ENCODE results near the gene SEMA5A.

Gene SEMA5A

DNA sequence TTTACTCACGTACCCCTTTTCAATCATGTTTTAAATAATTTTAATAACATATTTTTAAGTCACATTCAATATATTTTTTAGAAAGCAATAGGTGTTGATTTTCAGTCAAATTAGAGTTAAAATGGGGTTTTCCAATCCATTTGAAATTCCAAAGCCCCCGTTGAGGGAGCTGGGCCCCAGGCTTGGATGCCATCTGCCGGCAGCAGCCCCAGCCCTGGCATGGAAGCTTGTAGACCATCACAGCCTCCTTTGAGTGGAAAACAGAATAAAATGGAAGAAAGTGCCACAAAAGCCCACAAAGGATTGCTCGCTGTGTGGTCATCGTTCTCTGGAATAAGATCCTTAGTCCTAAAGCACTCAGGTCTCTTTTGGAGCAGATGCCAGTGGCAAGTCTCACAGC is 81.4 kb downstream of the SEMA5A start:
- Histone ChIP-seq H3K27me3 (ENCODE audit: control insufficient read depth in 1 of 2, insufficient read depth in 2 of 2, low read length in 2 of 2) (no peaks in the 10 kb centered on the region), H3K4me1 (ENCODE audit: control insufficient read depth in 1 of 2, insufficient read depth in 2 of 2, low read length in 2 of 2) (no peaks in the 10 kb centered on the region), H3K36me3 (ENCODE audit: control insufficient read depth in 1 of 2, insufficient read depth in 2 of 2, low read length in 2 of 2) (no peaks in the 10 kb centered on the region), H3K9ac (ENCODE audit: low read depth in 1 of 2, low read length in 2 of 2) (no peak overlapping the region), H3K4me3 (ENCODE audit: low read depth in 1 of 2, low read length in 2 of 2) (no peak overlapping the region), H3K27ac (ENCODE audit: low read depth, low read length) (no peak overlapping the region), H3K9me3 (ENCODE audit: control insufficient read depth in 1 of 2, low read length in 2 of 2) (no peaks in the 10 kb centered on the region)

DNA sequence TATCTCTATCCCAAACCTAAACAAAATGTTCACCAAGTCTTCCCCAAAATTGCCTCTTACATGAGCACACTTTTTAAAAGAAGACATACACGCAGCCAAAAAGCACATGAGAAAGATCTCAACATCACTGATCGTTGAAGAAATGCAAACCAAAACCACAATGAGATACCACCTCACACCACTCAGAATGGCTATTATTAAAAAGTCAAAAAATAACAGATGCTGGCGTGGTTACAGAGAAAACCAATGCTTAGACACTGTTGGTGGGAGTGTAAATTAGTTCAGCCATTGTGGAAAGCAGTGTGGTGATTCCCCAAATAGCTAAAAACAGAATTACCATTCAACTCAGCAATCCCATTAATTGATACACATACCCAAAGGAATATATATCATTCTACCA is 83.8 kb downstream of the SEMA5A start:
- Histone ChIP-seq H3K4me1 (ENCODE audit: control insufficient read depth in 1 of 2, insufficient read depth in 2 of 2, low read length in 2 of 2) (no peaks in the 10 kb centered on the region), H3K36me3 (ENCODE audit: control insufficient read depth in 1 of 2, insufficient read depth in 2 of 2, low read length in 2 of 2) (no peaks in the 10 kb centered on the region), H3K4me3 (ENCODE audit: low read depth in 1 of 2, low read length in 2 of 2) (no peak overlapping the region), H3K27ac (ENCODE audit: low read depth, low read length) (no peak overlapping the region), H3K27me3 (ENCODE audit: control insufficient read depth in 1 of 2, insufficient read depth in 2 of 2, low read length in 2 of 2) (no peaks in the 10 kb centered on the region), H3K9me3 (ENCODE audit: control insufficient read depth in 1 of 2, low read length in 2 of 2) (no peaks in the 10 kb centered on the region), H3K9ac (ENCODE audit: low read depth in 1 of 2, low read length in 2 of 2) (no peak overlapping the region)

DNA sequence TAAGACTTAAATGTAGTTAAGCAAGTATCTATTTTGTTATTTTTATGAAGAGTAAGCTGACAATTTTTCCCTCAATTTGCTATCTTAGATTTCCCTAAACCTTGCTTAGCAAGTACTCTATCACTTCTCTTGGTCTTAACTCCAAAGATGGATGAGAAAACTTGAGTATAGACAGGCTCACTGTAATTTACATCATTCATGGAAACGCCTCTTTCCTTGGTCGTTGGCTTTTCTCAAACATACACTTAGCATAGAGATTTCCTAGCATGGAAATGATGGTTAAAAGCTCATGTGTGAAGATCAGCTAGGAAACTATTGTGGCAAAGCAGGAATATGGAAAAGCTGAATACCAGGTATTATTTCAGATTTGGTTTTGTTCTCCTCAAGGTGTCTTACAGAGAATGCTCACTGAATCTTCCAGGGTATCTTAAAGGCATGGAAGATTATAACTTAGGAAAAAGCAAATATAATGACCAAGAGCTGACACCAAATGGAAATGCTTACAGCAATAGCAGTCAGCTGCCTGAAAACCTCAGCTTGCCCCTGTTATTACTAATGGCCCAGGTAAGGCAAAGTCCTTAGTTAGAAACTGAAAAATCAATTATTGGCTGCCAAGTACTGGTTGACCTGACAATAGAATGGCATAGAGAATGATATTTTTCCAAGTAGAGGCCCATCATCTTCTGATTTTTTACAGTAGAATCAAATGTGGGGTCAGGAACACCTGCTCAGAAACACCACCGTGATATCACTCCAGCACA is 84.8 kb downstream of the SEMA5A start:
- Histone ChIP-seq H3K4me3 (ENCODE audit: low read depth in 1 of 2, low read length in 2 of 2) (no peak overlapping the region), H3K27ac (ENCODE audit: low read depth, low read length) (no peak overlapping the region), H3K4me1 (ENCODE audit: control insufficient read depth in 1 of 2, insufficient read depth in 2 of 2, low read length in 2 of 2) (no peaks in the 10 kb centered on the region), H3K36me3 (ENCODE audit: control insufficient read depth in 1 of 2, insufficient read depth in 2 of 2, low read length in 2 of 2) (no peaks in the 10 kb centered on the region), H3K9ac (ENCODE audit: low read depth in 1 of 2, low read length in 2 of 2) (no peak overlapping the region), H3K9me3 (ENCODE audit: control insufficient read depth in 1 of 2, low read length in 2 of 2) (no peaks in the 10 kb centered on the region), H3K27me3 (ENCODE audit: control insufficient read depth in 1 of 2, insufficient read depth in 2 of 2, low read length in 2 of 2) (no peaks in the 10 kb centered on the region)

DNA sequence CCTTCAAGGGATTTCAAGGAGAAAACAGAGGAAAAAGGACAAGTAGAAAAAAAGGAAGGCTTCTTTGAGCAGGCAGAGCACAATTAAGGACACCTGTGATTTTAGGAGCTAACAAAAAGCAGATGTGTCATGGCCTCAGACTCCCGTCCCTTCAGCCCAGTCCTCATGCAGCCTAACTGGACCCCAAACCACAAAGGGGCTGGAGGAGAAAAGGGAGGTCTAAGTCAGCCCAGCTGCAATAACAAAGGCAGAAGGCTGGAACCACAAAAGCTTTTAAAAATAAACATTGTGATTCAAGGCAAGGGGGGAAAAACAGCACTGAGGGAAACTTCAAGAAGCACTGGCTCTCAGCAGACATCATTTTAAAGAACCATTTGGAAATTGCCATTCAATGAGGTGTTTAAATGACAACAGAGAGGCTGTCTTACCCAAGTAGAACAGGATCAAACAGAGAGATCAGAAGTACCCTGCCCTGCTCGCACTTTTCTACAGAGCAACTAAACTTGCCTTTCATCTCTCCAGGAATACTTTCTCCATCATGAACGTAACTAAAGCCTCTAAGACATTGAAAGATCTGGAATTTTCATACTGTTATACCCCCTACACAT is 89.3 kb downstream of the SEMA5A start:
- H3K36me3 ChIP-seq (ENCODE audit: control insufficient read depth in 1 of 2, insufficient read depth in 2 of 2, low read length in 2 of 2): no peaks in the 10 kb centered on the region
- H3K27ac ChIP-seq (ENCODE audit: low read depth, low read length): no peak overlapping the region
- no peaks in the 10 kb centered on the region for H3K9me3 ChIP-seq (ENCODE audit: control insufficient read depth in 1 of 2, low read length in 2 of 2)
- H3K4me1 ChIP-seq (ENCODE audit: control insufficient read depth in 1 of 2, insufficient read depth in 2 of 2, low read length in 2 of 2): no peaks in the 10 kb centered on the region
- no peaks in the 10 kb centered on the region for H3K27me3 ChIP-seq (ENCODE audit: control insufficient read depth in 1 of 2, insufficient read depth in 2 of 2, low read length in 2 of 2)
- H3K4me3 ChIP-seq (ENCODE audit: low read depth in 1 of 2, low read length in 2 of 2): no peak overlapping the region
- H3K9ac ChIP-seq (ENCODE audit: low read depth in 1 of 2, low read length in 2 of 2): no peak overlapping the region

DNA sequence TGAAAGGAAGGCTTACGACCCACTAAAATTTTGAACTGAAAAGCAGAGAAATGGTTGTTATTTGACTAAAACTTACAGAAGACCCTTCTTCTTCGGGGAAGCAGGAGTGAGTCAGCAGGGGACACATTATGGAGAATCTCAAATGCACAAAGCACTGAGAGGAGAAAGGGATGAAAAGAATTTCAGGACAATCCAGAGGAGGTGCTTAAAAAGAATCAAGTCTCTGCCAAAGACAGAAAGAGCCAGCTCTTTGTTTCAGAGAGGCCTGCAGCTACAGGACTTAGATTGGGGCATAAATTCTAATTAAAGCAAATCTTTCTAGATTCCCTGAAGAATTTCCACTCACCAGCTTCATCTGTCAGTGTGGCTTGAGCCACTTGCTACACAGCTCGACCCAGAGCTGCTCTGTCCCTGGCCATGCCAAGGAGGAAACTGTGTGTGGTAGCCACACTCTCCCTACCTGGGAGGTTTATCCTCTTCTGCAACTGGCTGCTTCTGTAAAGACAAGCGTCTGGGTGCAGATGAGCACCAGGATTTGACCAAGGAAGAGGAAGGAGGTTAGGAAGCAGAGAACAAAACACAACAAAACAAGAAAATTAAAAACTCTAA is 89.9 kb downstream of the SEMA5A start:
- Histone ChIP-seq H3K27me3 (ENCODE audit: control insufficient read depth in 1 of 2, insufficient read depth in 2 of 2, low read length in 2 of 2) (no peaks in the 10 kb centered on the region), H3K4me3 (ENCODE audit: low read depth in 1 of 2, low read length in 2 of 2) (no peak overlapping the region), H3K9ac (ENCODE audit: low read depth in 1 of 2, low read length in 2 of 2) (no peak overlapping the region), H3K36me3 (ENCODE audit: control insufficient read depth in 1 of 2, insufficient read depth in 2 of 2, low read length in 2 of 2) (no peaks in the 10 kb centered on the region), H3K9me3 (ENCODE audit: control insufficient read depth in 1 of 2, low read length in 2 of 2) (no peaks in the 10 kb centered on the region), H3K4me1 (ENCODE audit: control insufficient read depth in 1 of 2, insufficient read depth in 2 of 2, low read length in 2 of 2) (no peaks in the 10 kb centered on the region), H3K27ac (ENCODE audit: low read depth, low read length) (no peak overlapping the region)

DNA sequence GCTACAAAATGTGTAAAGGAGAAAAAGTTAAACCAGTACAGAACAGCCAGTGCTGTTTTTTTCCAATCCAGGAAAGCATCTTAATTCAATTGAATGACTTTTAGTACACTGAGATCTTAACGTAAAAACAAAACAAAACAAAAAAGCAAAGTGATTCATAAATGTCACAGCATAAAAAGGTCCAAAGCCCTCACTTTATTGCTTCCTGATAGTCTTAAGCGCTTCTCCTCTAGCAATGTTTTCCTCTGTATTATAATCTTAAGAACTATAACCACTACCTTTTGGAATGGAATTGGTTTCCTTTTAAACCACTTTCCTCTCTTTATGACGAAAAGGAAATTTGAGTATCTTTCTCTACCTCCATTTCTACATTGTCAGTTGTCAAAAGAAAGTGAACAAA is 91.4 kb downstream of the SEMA5A start:
- Histone ChIP-seq H3K4me3 (ENCODE audit: low read depth in 1 of 2, low read length in 2 of 2) (no peak overlapping the region), H3K36me3 (ENCODE audit: control insufficient read depth in 1 of 2, insufficient read depth in 2 of 2, low read length in 2 of 2) (no peaks in the 10 kb centered on the region), H3K9me3 (ENCODE audit: control insufficient read depth in 1 of 2, low read length in 2 of 2) (no peaks in the 10 kb centered on the region), H3K4me1 (ENCODE audit: control insufficient read depth in 1 of 2, insufficient read depth in 2 of 2, low read length in 2 of 2) (no peaks in the 10 kb centered on the region), H3K9ac (ENCODE audit: low read depth in 1 of 2, low read length in 2 of 2) (no peak overlapping the region), H3K27ac (ENCODE audit: low read depth, low read length) (no peak overlapping the region), H3K27me3 (ENCODE audit: control insufficient read depth in 1 of 2, insufficient read depth in 2 of 2, low read length in 2 of 2) (no peaks in the 10 kb centered on the region)

DNA sequence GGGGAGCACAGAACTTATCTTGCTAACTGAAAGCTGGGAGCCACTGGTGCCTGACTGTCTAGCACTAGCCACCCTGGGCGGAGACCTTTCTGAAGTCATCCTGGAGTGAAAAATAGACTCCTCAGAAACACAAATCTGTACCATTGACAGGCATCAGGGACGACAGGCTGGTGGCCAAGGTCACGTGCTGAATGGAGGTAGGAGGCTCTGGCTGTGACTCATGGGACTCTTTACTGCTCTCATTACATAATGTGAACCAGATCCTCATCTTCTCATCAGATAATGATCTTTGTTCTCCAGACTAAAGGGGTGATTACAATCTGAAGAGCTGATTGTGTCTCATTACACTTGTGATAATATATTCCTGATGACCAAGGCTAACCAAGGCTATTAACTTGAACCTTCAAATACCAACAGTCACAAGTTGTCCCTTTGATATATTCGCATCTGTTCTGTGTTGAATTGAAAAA is 91.8 kb downstream of the SEMA5A start:
- H3K36me3 ChIP-seq (ENCODE audit: control insufficient read depth in 1 of 2, insufficient read depth in 2 of 2, low read length in 2 of 2): no peaks in the 10 kb centered on the region
- no peak overlapping the region for H3K4me3 ChIP-seq (ENCODE audit: low read depth in 1 of 2, low read length in 2 of 2)
- H3K9me3 ChIP-seq (ENCODE audit: control insufficient read depth in 1 of 2, low read length in 2 of 2): no peaks in the 10 kb centered on the region
- H3K27ac ChIP-seq (ENCODE audit: low read depth, low read length): no peak overlapping the region
- H3K9ac ChIP-seq (ENCODE audit: low read depth in 1 of 2, low read length in 2 of 2): no peak overlapping the region
- H3K4me1 ChIP-seq (ENCODE audit: control insufficient read depth in 1 of 2, insufficient read depth in 2 of 2, low read length in 2 of 2): no peaks in the 10 kb centered on the region
- H3K27me3 ChIP-seq (ENCODE audit: control insufficient read depth in 1 of 2, insufficient read depth in 2 of 2, low read length in 2 of 2): no peaks in the 10 kb centered on the region

DNA sequence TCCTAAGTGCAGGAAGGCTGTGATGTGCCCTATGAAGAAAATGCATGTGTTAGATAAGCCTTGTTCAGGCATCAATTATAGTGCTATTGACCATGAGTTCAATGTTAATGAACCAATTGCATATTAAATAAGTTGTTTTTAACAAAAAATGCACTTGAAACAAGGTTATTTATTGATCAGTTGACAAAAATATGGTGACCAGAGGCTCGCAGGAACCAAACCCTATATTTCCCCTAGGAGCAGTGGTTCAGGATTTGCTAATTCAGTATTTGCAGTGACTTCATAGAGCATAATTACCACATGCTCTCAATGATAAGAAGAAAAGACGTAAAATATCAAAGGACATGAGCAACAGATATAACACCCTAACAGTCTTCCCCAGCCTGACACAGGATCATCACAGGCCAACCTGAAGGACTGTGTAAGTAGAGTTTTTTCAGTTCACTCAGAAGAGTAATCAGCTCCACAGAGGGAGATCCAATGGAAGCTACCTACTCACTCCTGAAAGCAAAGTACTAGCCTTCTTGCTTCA is 92.3 kb downstream of the SEMA5A start:
- no peaks in the 10 kb centered on the region for H3K27me3 ChIP-seq (ENCODE audit: control insufficient read depth in 1 of 2, insufficient read depth in 2 of 2, low read length in 2 of 2)
- H3K27ac ChIP-seq (ENCODE audit: low read depth, low read length): no peak overlapping the region
- H3K4me1 ChIP-seq (ENCODE audit: control insufficient read depth in 1 of 2, insufficient read depth in 2 of 2, low read length in 2 of 2): no peaks in the 10 kb centered on the region
- H3K9ac ChIP-seq (ENCODE audit: low read depth in 1 of 2, low read length in 2 of 2): no peak overlapping the region
- H3K4me3 ChIP-seq (ENCODE audit: low read depth in 1 of 2, low read length in 2 of 2): no peak overlapping the region
- H3K36me3 ChIP-seq (ENCODE audit: control insufficient read depth in 1 of 2, insufficient read depth in 2 of 2, low read length in 2 of 2): no peaks in the 10 kb centered on the region
- no peaks in the 10 kb centered on the region for H3K9me3 ChIP-seq (ENCODE audit: control insufficient read depth in 1 of 2, low read length in 2 of 2)

DNA sequence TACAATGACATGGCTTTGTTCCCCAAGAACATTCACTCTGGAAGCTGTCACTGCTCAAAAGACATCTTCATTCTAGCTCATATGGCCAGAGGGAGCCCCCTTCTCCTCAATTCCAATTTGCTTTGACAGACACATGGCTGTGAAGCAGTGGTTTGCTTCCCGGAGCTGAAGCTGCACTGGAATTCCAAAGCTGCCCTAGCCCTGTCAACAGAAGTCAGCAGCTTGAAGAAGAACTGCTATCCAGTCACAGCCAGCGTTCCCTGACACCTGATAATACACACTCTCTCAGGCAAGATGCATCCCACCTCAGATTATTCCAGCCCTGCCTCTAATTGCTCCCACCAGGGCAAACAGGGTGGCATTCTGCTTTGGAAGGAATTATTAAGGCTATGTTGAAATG is 93.7 kb downstream of the SEMA5A start:
- Histone ChIP-seq H3K36me3 (ENCODE audit: control insufficient read depth in 1 of 2, insufficient read depth in 2 of 2, low read length in 2 of 2) (no peaks in the 10 kb centered on the region), H3K27me3 (ENCODE audit: control insufficient read depth in 1 of 2, insufficient read depth in 2 of 2, low read length in 2 of 2) (no peaks in the 10 kb centered on the region), H3K27ac (ENCODE audit: low read depth, low read length) (no peak overlapping the region), H3K4me3 (ENCODE audit: low read depth in 1 of 2, low read length in 2 of 2) (no peak overlapping the region), H3K9ac (ENCODE audit: low read depth in 1 of 2, low read length in 2 of 2) (no peak overlapping the region), H3K9me3 (ENCODE audit: control insufficient read depth in 1 of 2, low read length in 2 of 2) (no peaks in the 10 kb centered on the region), H3K4me1 (ENCODE audit: control insufficient read depth in 1 of 2, insufficient read depth in 2 of 2, low read length in 2 of 2) (no peaks in the 10 kb centered on the region)

DNA sequence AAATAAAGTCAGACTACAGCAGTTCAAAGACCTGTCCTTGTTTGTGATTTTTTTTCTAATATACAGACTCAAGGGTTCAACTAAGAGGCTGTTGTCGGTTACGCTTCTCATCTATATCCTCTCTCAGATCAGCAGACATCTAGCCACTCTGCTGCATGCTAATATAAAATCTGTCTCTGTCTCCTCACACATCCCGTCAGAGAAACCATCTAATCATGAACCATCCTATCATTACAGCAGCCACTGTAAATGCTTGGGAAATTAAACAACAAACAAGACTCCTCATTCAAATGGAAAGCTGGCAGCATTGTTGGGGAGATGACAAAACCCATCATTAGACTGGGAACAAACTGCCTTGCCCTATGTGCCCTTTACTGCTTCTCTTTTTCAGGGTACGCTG is 94.8 kb downstream of the SEMA5A start:
- no peaks in the 10 kb centered on the region for H3K27me3 ChIP-seq (ENCODE audit: control insufficient read depth in 1 of 2, insufficient read depth in 2 of 2, low read length in 2 of 2)
- no peak overlapping the region for H3K27ac ChIP-seq (ENCODE audit: low read depth, low read length)
- H3K9ac ChIP-seq (ENCODE audit: low read depth in 1 of 2, low read length in 2 of 2): no peak overlapping the region
- no peaks in the 10 kb centered on the region for H3K4me1 ChIP-seq (ENCODE audit: control insufficient read depth in 1 of 2, insufficient read depth in 2 of 2, low read length in 2 of 2)
- no peak overlapping the region for H3K4me3 ChIP-seq (ENCODE audit: low read depth in 1 of 2, low read length in 2 of 2)
- no peaks in the 10 kb centered on the region for H3K36me3 ChIP-seq (ENCODE audit: control insufficient read depth in 1 of 2, insufficient read depth in 2 of 2, low read length in 2 of 2)
- H3K9me3 ChIP-seq (ENCODE audit: control insufficient read depth in 1 of 2, low read length in 2 of 2): no peaks in the 10 kb centered on the region
